ENCODE measurements around the gene FCGR3B. TPM values are rescaled to one million over a fixed set of nuclear protein-coding genes. Genes with fewer than 3 reads are reported as not detected.
"Not testable (repeated sequence)": the region's sequence is repeated elsewhere in the genome, so short reads cannot be mapped to it uniquely, and the experiment has no call there.

The FCGR3B gene
- total RNA-seq, 1 experiment from 2014 or later, result not detected

GRCh38 chr1:161636189-161636782 lies 5.3 kb upstream of the FCGR3B start:
- POLR2A ChIA-PET; H3K9ac ChIP-seq (ENCODE audit: low read length); H3K27ac ChIP-seq (ENCODE audit: low read depth, low read length); H4K20me1 ChIP-seq (ENCODE audit: insufficient read depth); H3K79me2 ChIP-seq (ENCODE audit: insufficient read depth, low read length); H3K27me3 ChIP-seq (ENCODE audit: insufficient read depth, low read length); H3K36me3 ChIP-seq (ENCODE audit: control insufficient read depth in 1 of 2, insufficient read depth in 2 of 2, low read length in 2 of 2); H3K4me2 ChIP-seq (ENCODE audit: low read length); intact Hi-C loops (cut with micrococcal nuclease); H3K9me3 ChIP-seq (ENCODE audit: control insufficient read depth in 1 of 2, insufficient read depth in 1 of 2, low read depth in 1 of 2, low read length in 2 of 2); H3K9me2 ChIP-seq (ENCODE audit: insufficient read depth); BruUV-seq (replicated peaks); H2AFZ ChIP-seq (ENCODE audit: low read depth, low read length, poor library complexity, severe bottlenecking); H3K4me3 ChIP-seq (replicated peaks in 1 of 2; ENCODE audit: low read depth in 1 of 2, low read length in 2 of 2); ATAC-seq; H3K4me1 ChIP-seq (ENCODE audit: control insufficient read depth in 1 of 2, insufficient read depth in 2 of 2, low read length in 2 of 2); CTCF ChIA-PET; DNase-seq (ENCODE audit: low read depth, low spot score); RAD21 ChIA-PET (ENCODE audit: low non-redundant PET in 1 of 2, low total read pairs in 2 of 2, uncharacterized antibody in 2 of 2, unreplicated experiment in 2 of 2): not testable (repeated sequence)

GRCh38 chr1:161634993-161635392 lies 4.0 kb upstream of the FCGR3B start:
- H3K27ac ChIP-seq (ENCODE audit: low read depth, low read length); H3K9me2 ChIP-seq (ENCODE audit: insufficient read depth); H3K36me3 ChIP-seq (ENCODE audit: control insufficient read depth in 1 of 2, insufficient read depth in 2 of 2, low read length in 2 of 2); H3K4me3 ChIP-seq (replicated peaks in 1 of 2; ENCODE audit: low read depth in 1 of 2, low read length in 2 of 2); ATAC-seq; intact Hi-C loops (cut with micrococcal nuclease); BruUV-seq (replicated peaks); CTCF ChIA-PET; H4K20me1 ChIP-seq (ENCODE audit: insufficient read depth); H3K9ac ChIP-seq (ENCODE audit: low read length); DNase-seq (ENCODE audit: low read depth, low spot score); H3K27me3 ChIP-seq (ENCODE audit: insufficient read depth, low read length); RAD21 ChIA-PET (ENCODE audit: low non-redundant PET in 1 of 2, low total read pairs in 2 of 2, uncharacterized antibody in 2 of 2, unreplicated experiment in 2 of 2); H3K4me2 ChIP-seq (ENCODE audit: low read length); H3K9me3 ChIP-seq (ENCODE audit: control insufficient read depth in 1 of 2, insufficient read depth in 1 of 2, low read depth in 1 of 2, low read length in 2 of 2); H3K79me2 ChIP-seq (ENCODE audit: insufficient read depth, low read length); POLR2A ChIA-PET; H3K4me1 ChIP-seq (ENCODE audit: control insufficient read depth in 1 of 2, insufficient read depth in 2 of 2, low read length in 2 of 2); H2AFZ ChIP-seq (ENCODE audit: low read depth, low read length, poor library complexity, severe bottlenecking): not testable (repeated sequence)

- DNase-seq (ENCODE audit: low read depth, low spot score); H4K20me1 ChIP-seq (ENCODE audit: insufficient read depth); H3K9me2 ChIP-seq (ENCODE audit: insufficient read depth); BruUV-seq (replicated peaks); H3K79me2 ChIP-seq (ENCODE audit: insufficient read depth, low read length); POLR2A ChIA-PET; H3K27ac ChIP-seq (ENCODE audit: low read depth, low read length); H3K36me3 ChIP-seq (ENCODE audit: control insufficient read depth in 1 of 2, insufficient read depth in 2 of 2, low read length in 2 of 2); ATAC-seq; H3K9ac ChIP-seq (ENCODE audit: low read length); RAD21 ChIA-PET (ENCODE audit: low non-redundant PET in 1 of 2, low total read pairs in 2 of 2, uncharacterized antibody in 2 of 2, unreplicated experiment in 2 of 2); H3K27me3 ChIP-seq (ENCODE audit: insufficient read depth, low read length); intact Hi-C loops (cut with micrococcal nuclease); H3K4me1 ChIP-seq (ENCODE audit: control insufficient read depth in 1 of 2, insufficient read depth in 2 of 2, low read length in 2 of 2); H2AFZ ChIP-seq (ENCODE audit: low read depth, low read length, poor library complexity, severe bottlenecking); H3K4me2 ChIP-seq (ENCODE audit: low read length); H3K9me3 ChIP-seq (ENCODE audit: control insufficient read depth in 1 of 2, insufficient read depth in 1 of 2, low read depth in 1 of 2, low read length in 2 of 2); CTCF ChIA-PET; H3K4me3 ChIP-seq (replicated peaks in 1 of 2; ENCODE audit: low read depth in 1 of 2, low read length in 2 of 2): not testable (repeated sequence)
Measured at GRCh38 chr1:161630128-161630742, 741 bp downstream of the FCGR3B start.

DNA sequence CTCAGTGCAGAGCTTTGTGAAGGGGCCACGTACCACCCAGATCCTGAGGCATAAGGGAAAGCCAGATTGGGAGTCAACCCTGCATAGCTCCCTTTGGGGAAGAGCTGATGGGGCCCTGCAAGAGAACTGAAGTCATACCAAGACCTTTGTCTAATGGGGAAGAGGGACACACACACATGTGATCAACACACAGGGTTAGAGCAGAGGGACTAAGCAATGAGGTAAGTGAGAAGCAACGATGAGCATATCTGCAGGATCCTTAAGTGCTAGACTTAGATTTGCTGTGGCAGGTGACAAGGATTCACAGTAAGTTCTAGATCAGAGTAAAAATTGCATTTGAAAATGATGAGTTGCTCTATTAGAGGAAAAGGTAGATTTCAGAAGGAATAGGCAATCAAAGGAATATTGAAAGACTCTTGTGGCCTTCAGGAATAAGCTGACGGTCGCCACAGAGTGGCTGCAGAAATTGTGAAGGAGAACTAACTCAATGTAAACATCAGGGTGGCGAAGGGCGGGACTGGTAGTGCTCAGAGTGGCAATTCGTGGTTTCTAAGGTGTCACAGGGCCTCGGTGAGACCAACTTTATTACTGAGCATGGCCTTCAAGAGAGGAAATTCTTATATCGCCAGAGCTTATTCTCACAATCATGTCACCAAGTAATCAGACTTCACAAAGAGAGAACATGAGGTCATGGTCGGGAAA lies 4.4 kb downstream of the FCGR3B start:
- H3K27me3 ChIP-seq (ENCODE audit: insufficient read depth, low read length); H3K9me2 ChIP-seq (ENCODE audit: insufficient read depth); ATAC-seq; BruUV-seq (replicated peaks); H3K27ac ChIP-seq (ENCODE audit: low read depth, low read length); H3K9me3 ChIP-seq (ENCODE audit: control insufficient read depth in 1 of 2, insufficient read depth in 1 of 2, low read depth in 1 of 2, low read length in 2 of 2); H3K4me3 ChIP-seq (replicated peaks in 1 of 2; ENCODE audit: low read depth in 1 of 2, low read length in 2 of 2); H3K4me1 ChIP-seq (ENCODE audit: control insufficient read depth in 1 of 2, insufficient read depth in 2 of 2, low read length in 2 of 2); H4K20me1 ChIP-seq (ENCODE audit: insufficient read depth); H3K36me3 ChIP-seq (ENCODE audit: control insufficient read depth in 1 of 2, insufficient read depth in 2 of 2, low read length in 2 of 2); RAD21 ChIA-PET (ENCODE audit: low non-redundant PET in 1 of 2, low total read pairs in 2 of 2, uncharacterized antibody in 2 of 2, unreplicated experiment in 2 of 2); H3K4me2 ChIP-seq (ENCODE audit: low read length); POLR2A ChIA-PET; intact Hi-C loops (cut with micrococcal nuclease); H3K9ac ChIP-seq (ENCODE audit: low read length); CTCF ChIA-PET; H3K79me2 ChIP-seq (ENCODE audit: insufficient read depth, low read length); DNase-seq (ENCODE audit: low read depth, low spot score); H2AFZ ChIP-seq (ENCODE audit: low read depth, low read length, poor library complexity, severe bottlenecking): not testable (repeated sequence)
